ENCODE data around the gene TRIP6. TPM values are rescaled to one million over a fixed set of nuclear protein-coding genes. Genes with fewer than 3 reads are reported as not detected.
"Not testable (repeated sequence)": the region's sequence is repeated elsewhere in the genome, so short reads cannot be mapped to it uniquely, and the experiment has no call there.

TRIP6 gene
- total RNA-seq, 1 experiment from 2014 or later: 75.8 TPM

DNA sequence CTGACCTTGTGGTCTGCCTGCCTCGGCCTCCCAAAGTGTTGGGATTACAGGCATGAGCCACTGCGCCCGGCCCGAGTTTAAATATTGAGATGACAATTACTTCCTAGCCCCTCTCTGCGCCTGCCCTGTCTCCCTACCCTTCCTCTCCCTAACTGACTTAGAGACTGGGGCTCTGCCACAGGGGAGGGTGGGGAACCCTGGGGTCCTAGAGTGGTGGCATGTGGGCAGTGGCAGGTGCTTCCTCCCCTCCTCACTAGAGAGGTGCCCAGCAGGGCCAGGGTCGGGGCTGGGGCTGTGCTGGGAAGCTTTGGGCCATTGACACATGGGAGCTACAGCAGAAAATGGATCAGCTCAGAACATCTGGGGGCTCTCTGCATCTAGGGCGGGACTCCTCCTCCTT lies 35.5 kb downstream of the TRIP6 start:
- no peak for DNase-seq (ENCODE audit: extremely low read depth, low read depth)

DNA sequence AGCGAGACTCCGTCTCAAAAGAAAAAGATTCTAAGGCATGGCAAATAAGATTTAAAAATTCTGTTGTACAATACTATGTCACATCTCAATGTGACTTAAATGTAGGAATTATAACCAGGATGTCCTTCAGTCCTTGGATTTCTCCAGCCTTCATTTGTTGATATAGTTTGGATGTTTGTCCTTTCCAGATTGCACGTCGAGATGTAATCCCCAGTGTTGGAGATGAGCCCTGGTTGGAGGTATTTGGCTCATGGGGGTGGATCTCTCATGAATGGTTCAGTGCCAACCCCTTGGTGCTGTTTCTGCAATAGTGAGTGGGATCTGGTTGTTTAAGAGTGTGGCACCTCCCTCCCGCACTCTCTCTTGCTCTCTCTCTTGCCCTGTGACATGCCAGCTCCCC lies 41.3 kb downstream of the TRIP6 start:
- no peak for DNase-seq (ENCODE audit: extremely low read depth, low read depth)

DNA sequence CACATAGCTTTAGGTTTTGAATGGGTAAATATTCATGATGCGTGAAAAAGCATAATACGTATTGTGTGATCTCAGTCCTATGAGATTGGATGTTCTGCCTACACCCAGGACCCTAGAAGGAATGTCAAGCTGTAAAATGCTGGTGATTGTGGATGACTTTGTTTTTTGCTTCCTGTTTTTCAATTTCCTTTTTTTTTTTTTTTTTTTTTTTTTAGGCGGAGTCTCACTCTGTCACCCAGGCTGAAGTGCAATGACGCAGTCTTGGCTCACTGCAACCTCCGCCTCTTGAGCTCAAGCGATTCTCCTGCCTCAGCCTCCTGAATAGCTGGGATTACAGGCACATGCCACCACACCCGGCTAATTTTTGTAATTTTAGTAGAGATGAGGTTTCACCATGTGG lies 43.3 kb downstream of the TRIP6 start:
- DNase-seq (ENCODE audit: extremely low read depth, low read depth): not testable (repeated sequence)

DNA sequence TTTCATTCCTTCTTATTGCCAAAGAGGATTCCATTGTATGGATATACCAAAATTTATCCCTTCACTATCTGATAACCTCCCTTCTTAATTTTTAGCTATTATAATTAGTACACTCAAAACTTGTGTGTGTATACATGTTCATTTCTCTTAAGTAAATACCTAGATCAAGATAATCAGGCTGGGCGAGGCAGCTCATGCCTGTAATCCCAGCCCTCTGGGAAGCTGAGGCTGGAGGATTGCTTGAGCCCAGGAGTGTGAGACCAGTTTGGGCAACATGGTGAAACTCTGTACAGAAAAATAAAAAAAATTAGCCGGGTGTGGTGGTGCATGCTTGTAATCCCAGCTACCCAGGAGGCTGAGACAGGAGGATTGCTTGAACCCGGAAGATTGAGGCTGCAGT lies 44.3 kb downstream of the TRIP6 start:
- no peak for DNase-seq (ENCODE audit: extremely low read depth, low read depth)

DNA sequence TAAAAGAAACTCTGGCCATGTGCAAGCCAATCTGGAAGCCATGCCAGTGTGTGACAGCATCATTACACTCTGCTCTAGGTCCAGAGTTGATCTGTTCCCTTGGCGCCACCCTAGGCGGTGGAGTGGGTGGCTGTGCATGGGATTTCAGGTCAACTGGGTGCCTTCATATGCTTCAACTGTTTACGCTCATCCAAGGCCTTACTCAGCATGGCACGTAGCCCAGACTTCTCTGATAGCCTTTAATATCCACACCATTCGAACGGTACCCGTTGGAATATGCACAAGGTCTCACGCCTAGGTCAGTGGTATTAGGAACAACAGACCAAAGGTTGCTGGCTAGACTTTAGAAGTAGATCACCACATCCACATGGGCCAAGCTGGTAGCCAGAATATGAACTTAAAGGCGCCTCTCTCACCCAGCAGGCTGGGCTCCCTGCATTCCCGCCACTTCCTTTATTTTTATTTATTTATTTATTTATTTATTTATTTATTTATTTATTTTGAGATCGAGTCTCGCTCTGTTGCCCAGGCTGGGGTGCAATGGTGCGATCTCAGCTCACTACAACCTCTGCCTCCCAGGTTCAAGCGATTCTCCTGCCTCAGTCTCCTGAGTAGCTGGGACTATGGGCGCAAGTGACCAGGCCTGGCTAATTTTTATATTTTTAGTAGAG lies 47.2 kb downstream of the TRIP6 start:
- no peak for DNase-seq (ENCODE audit: extremely low read depth, low read depth)

DNA sequence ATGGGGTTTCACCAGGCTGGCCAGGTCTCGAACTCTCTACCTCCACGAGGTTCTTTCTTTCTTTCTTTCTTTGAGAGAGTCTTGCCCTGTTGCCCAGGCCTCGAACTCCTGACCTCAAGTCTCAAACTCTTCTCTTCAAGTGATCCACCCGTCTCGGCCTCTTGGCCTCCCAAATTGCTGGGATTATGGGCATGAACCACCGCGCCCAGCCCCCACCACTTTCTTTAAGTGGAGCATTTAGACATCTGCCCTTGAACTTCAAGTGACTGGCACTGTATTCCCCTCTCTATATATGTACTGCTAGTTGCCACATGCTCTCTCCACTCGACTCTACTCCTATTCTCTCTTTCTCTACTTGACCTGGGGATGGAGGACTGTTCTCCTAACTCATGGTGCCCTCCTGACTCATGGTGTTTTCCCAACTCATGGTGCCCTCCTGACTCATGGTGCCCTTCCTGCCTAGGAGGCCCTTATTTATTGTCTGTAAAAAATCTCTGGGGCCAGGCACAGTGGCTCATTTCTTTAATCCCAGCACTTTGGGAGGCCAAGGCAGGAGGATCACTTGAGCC lies 47.8 kb downstream of the TRIP6 start:
- no peak for DNase-seq (ENCODE audit: extremely low read depth, low read depth)

DNA sequence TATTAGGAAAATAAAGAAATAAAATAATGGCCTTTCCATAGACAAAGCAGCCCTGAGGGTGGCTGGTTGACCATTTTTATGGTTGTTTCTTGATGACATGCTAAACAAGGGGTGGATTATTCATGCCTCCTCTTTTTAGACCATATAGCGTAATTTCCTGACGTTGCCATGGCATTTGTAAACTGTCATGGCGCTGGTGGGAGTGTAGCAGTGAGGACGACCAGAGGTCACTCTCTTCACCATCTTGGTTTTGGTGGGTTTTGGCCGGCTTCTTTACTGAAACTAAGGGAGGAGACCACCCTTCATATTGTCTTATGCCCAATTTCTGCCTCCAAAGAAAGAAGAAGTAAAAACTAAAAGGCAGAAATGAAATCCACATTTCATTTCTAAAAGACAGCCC lies 52.1 kb downstream of the TRIP6 start:
- DNase-seq (ENCODE audit: extremely low read depth, low read depth): not testable (repeated sequence)

DNA sequence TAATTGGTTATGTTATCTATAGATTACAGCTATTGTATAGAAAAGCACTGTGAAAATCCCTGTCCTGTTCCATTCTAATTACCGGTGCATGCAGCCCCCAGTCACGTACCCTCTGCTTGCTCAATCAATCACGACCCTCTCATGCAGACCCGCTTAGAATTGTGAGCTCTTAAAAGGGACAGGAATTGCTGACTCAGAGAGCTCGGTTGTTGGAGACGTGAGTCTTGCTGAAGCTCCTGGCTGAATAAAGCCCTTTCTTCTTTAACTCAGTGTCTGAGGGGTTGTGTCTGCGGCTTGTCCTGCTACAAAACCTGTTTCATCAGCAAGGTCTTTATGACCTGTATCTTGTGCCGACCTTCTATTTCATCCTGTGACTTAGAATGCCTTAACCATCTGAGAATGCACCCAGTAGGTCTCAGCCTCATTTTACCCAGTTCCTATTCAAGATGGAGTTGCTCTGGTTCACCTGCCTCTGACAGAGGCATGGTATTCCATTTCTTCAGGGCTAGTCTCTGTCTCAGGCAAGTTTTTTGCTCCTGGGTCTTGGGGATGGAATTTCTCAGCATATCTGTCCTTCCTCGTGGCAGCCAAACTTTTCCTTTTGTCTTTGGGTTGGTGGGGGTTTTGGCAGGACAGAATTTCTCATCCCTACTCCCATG lies 52.7 kb downstream of the TRIP6 start:
- DNase-seq (ENCODE audit: extremely low read depth, low read depth): not testable (repeated sequence)

DNA sequence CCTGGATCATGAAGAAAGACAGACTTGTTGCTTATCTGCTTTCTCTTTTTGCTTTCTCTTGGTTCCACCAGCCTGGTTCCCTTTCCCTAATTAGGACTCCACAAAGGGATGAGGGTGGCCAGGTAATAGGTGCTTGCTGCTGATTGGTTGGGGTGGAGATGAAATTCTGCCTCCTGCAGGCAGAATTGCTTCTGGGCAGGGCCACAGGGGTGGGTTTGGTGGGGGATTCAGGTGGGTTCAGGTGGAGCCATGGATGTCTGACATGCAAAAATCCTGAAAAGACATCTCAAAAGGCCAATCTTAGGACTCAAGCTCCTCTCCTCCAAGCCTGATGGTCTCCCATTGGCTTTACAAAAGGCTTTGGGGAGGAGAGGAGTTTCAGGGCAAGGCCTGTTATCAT lies 53.9 kb downstream of the TRIP6 start:
- DNase-seq (ENCODE audit: extremely low read depth, low read depth): no peak

Small RNA genes within 50 kb of the gene (small RNA-seq; reads per million reads assigned to genes)
- gene RN7SL549P (0 reads per million in 2 experiments), gene RN7SL750P (0 reads per million in 2 experiments)

Other genes starting within 250 kb of the TRIP6 start
- 1.4 and 3.8 TPM in 2 replicates for gene TFR2, start 225.8 kb upstream of the TRIP6 start, total RNA-seq (2014; rRNA removed; shearing (Covaris generic))
- gene ACTL6B, start 210.9 kb upstream of the TRIP6 start, total RNA-seq (2014; rRNA removed; shearing (Covaris generic)): not detected in 2 replicates
- 88.0 and 96.4 TPM in 2 replicates for gene GNB2, start 193.6 kb upstream of the TRIP6 start, total RNA-seq (2014; rRNA removed; shearing (Covaris generic))
- 15.7 and 17.2 TPM in 2 replicates for gene GIGYF1, start 173.1 kb upstream of the TRIP6 start, total RNA-seq (2014; rRNA removed; shearing (Covaris generic))
- gene POP7, start 161.3 kb upstream of the TRIP6 start, total RNA-seq (2014; rRNA removed; shearing (Covaris generic)): 45.7 and 50.1 TPM in 2 replicates
- not detected in 2 replicates for gene EPO, start 146.9 kb upstream of the TRIP6 start, total RNA-seq (2014; rRNA removed; shearing (Covaris generic))
- gene ZAN, start 133.8 kb upstream of the TRIP6 start, total RNA-seq (2014; rRNA removed; shearing (Covaris generic)): not detected in 2 replicates
- 45.3 and 49.1 TPM in 2 replicates for gene EPHB4, start 39.9 kb upstream of the TRIP6 start, total RNA-seq (2014; rRNA removed; shearing (Covaris generic))
- gene SLC12A9, start 14.7 kb upstream of the TRIP6 start, total RNA-seq (2014; rRNA removed; shearing (Covaris generic)): 10.5 and 11.8 TPM in 2 replicates
- gene SRRT, start 7.7 kb downstream of the TRIP6 start, total RNA-seq (2014; rRNA removed; shearing (Covaris generic)): 43.4 and 44.0 TPM in 2 replicates
- 4.6 and 7.0 TPM in 2 replicates for gene UFSP1, start 22.3 kb downstream of the TRIP6 start, total RNA-seq (2014; rRNA removed; shearing (Covaris generic))
- gene ACHE, start 28.5 kb downstream of the TRIP6 start, total RNA-seq (2014; rRNA removed; shearing (Covaris generic)): 0.17 and 0.27 TPM in 2 replicates
- gene MUC3A, start 82.1 kb downstream of the TRIP6 start, total RNA-seq (2014; rRNA removed; shearing (Covaris generic)): 0.32 TPM in 1 of 2 replicates, not detected in the other
- gene MUC12, start 102.2 kb downstream of the TRIP6 start, total RNA-seq (2014; rRNA removed; shearing (Covaris generic)): 0.30 TPM in 1 of 2 replicates, not detected in the other
- gene MUC17, start 152.7 kb downstream of the TRIP6 start, total RNA-seq (2014; rRNA removed; shearing (Covaris generic)): not detected in 2 replicates
- 9.8 and 12.9 TPM in 2 replicates for gene TRIM56, start 218.1 kb downstream of the TRIP6 start, total RNA-seq (2014; rRNA removed; shearing (Covaris generic))

Data from NCI-H460 (cell line).